GM18909 (cell line): ENCODE data around the gene PPFIA2.

Experiments
- ATAC-seq: cut with Tn5 transposase; IDR thresholded peaks from one replicate; pipeline ENCODE4 v1.9.1; 2021; ENCODE audit warnings: mild to moderate bottlenecking; ENCODE audit not compliant: unreplicated experiment, poor library complexity

Gene PPFIA2

GRCh38 chr12:81468206-81468605, 290.9 kb downstream of the PPFIA2 start:
- no peak for ATAC-seq

- no peak for ATAC-seq
Observed at GRCh38 chr12:81465876-81466275, 293.3 kb downstream of the PPFIA2 start.

- ATAC-seq: no peak
Observed at GRCh38 chr12:81465191-81465590, 294.0 kb downstream of the PPFIA2 start.

GRCh38 chr12:81461163-81461562, 298.0 kb downstream of the PPFIA2 start:
- ATAC-seq: no peak

- ATAC-seq: peak; percentile 70
Observed at GRCh38 chr12:81450920-81451739, 308.0 kb downstream of the PPFIA2 start.

GRCh38 chr12:81441629-81442028, 317.5 kb downstream of the PPFIA2 start:
- no peak for ATAC-seq

GRCh38 chr12:81440001-81440400, 319.1 kb downstream of the PPFIA2 start:
- ATAC-seq: no peak

- ATAC-seq: no peak
Observed at GRCh38 chr12:81439344-81439743, 319.8 kb downstream of the PPFIA2 start.

GRCh38 chr12:81417056-81417455, 342.1 kb downstream of the PPFIA2 start:
- no peak for ATAC-seq

GRCh38 chr12:81416571-81416970, 342.6 kb downstream of the PPFIA2 start:
- no peak for ATAC-seq

- ATAC-seq: no peak
Observed at GRCh38 chr12:81414441-81414840, 344.7 kb downstream of the PPFIA2 start.

- ATAC-seq: no peak
Observed at GRCh38 chr12:81412940-81413339, 346.2 kb downstream of the PPFIA2 start.

GRCh38 chr12:81403348-81403747, 355.8 kb downstream of the PPFIA2 start:
- ATAC-seq: no peak

GRCh38 chr12:81401241-81401640, 357.9 kb downstream of the PPFIA2 start:
- no peak for ATAC-seq

GRCh38 chr12:81400024-81400423, 359.1 kb downstream of the PPFIA2 start:
- ATAC-seq: no peak

GRCh38 chr12:81395431-81395830, 363.7 kb downstream of the PPFIA2 start:
- no peak for ATAC-seq

- no peak for ATAC-seq
Observed at GRCh38 chr12:81389550-81390099, 369.5 kb downstream of the PPFIA2 start.

GRCh38 chr12:81386101-81386500, 373.0 kb downstream of the PPFIA2 start:
- no peak for ATAC-seq

- no peak for ATAC-seq
Observed at GRCh38 chr12:81381951-81382350, 377.2 kb downstream of the PPFIA2 start.

- no peak for ATAC-seq
Observed at GRCh38 chr12:81378601-81379285, 380.4 kb downstream of the PPFIA2 start.

- ATAC-seq: no peak
Observed at GRCh38 chr12:81377771-81378170, 381.4 kb downstream of the PPFIA2 start.
